Ovary (tissue), 9 donors: Measurements from ENCODE around the gene RGL1. TPM values are rescaled to one million over a fixed set of nuclear protein-coding genes. Genes with fewer than 3 reads are reported as not detected.

Experiments used
- DNase-seq, 5 donors: peaks; one replicate each; pipeline ENCODE4 v3.0.0-alpha.2; 2019 to 2020
- H3K27ac ChIP-seq, 2 donors: fragments of 200-600 bp; one replicate each; pipeline versions ENCODE4 v1.5.1 to v1.8.0; 2019 to 2022
- H3K27me3 ChIP-seq: fragments of 200-600 bp; one replicate; pipeline ENCODE4 v1.8.0; 2022
- H3K36me3 ChIP-seq: fragments of 200-600 bp; sonication (generic); one replicate; pipeline ENCODE4 v1.5.1; 2019
- H3K4me1 ChIP-seq: one replicate; pipeline ENCODE4 v1.8.1; 2013; ENCODE audit warnings: mild to moderate bottlenecking, moderate library complexity; ENCODE audit not compliant: insufficient read depth
- H3K4me3 ChIP-seq: fragments of 200-600 bp; sonication (generic); one replicate; pipeline ENCODE4 v1.5.1; 2017
- H3K9me3 ChIP-seq, 2 donors: fragments of 200-600 bp in 1 of 2; sonication (generic) in 1 of 2; one replicate each; pipeline versions ENCODE4 v1.5.1 to v1.8.1; 2013 to 2019; ENCODE audit warnings: mild to moderate bottlenecking in 1 of 2, moderate library complexity in 1 of 2
- CTCF ChIP-seq, 3 donors: fragments of 450-650 bp in 2 of 3; fragments of 200-600 bp in 1 of 3; IDR thresholded peaks; one replicate each; pipeline versions ENCODE4 v1.5.1 to v1.8.0; 2016 to 2022; ENCODE audit warnings: antibody characterized with exemption in 3 of 3, mild to moderate bottlenecking in 1 of 3
- EP300 ChIP-seq: sonication (generic); formaldehyde crosslinking; IDR thresholded peaks from one replicate; pipeline ENCODE4 v1.6.1; 2017; ENCODE audit warnings: antibody characterized with exemption
- POLR2A ChIP-seq: fragments of 450-650 bp; IDR thresholded peaks from one replicate; pipeline ENCODE4 v1.6.1; 2017; ENCODE audit warnings: antibody characterized with exemption, mild to moderate bottlenecking, moderate library complexity
- WGBS, 3 donors: extraction: QIAGEN DNeasy Blood & Tissue Kit in 1 of 3; methylation state at CpG; one replicate each; pipeline versions ENCODE4 v1.1.5 to v1.1.7; 2013 to 2017; 5-methylcytosine and 5-hydroxymethylcytosine counted together
- intact Hi-C, 4 donors: fragments of 100-400 bp; cut with DNase I; formaldehyde crosslinking; loops; one replicate each; pipeline versions ENCODE4 v1.11.0 to v1.15.1; 2022 to 2023
- polyA plus RNA-seq, 2 donors: library from polyadenylated mRNA; stranded (reverse); fragments of 200-250 nt in 1 of 2; fragments of 350-450 nt in 1 of 2; fragmentation: Illumina TruSeq in 1 of 2; extraction: RNeasy Lipid Tissue Mini Kit (QIAGEN cat#74804) in 1 of 2; gene quantifications; one replicate each; pipeline ENCODE4 v1.2.3, GENCODE V29; 2013 to 2014
- total RNA-seq, 7 donors: library from RNA; depleted of rRNA in 2 of 7; stranded (reverse); fragments of >200 nt in 2 of 7; fragmentation: NEBNext Ultra II Directional in 3 of 7; extraction: Animal tissue kit (Norgen Biotek cat#: 25700) in 3 of 7; gene quantifications; one replicate each; pipeline versions ENCODE4 v1.1.0 to v1.2.4, GENCODE V29; 2016 to 2023
- donor health status: DM: no; HTN: no; CAD: no; lungs with moderate emphysema.
- donor health status: DM: no; HTN: no; CAD: no.
- donor health status: Bipolar disorder and iron deficiency.
- donor health status: DM: yes; HTN: yes; CAD: no.
- donor health status: DM: no; HTN: no; CAD: no.
- donor health status: DM: yes; HTN: yes; CAD: no.

The RGL1 gene
- total and polyA plus RNA-seq, 9 donors: 14.3 to 61.6 (median 25.7) TPM

GRCh38 chr1:183898001-183898396 is 93.1 kb downstream of the RGL1 start:
- DNase-seq: no peak
- Histone ChIP-seq H3K4me1 (no peaks in the 10 kb centered on the region), H3K36me3 (no peaks in the 10 kb centered on the region), H3K27me3 (no peaks in the 10 kb centered on the region), H3K4me3 (no peak overlapping the region), H3K9me3 (no peaks in the 10 kb centered on the region), H3K27ac (no peak overlapping the region)
- intact Hi-C loops: no loop called here
- WGBS, 3 donors: 44 to 61% (median 57%) methylated on average over 2 of the region's 2 CpGs
- TF ChIP-seq POLR2A (no peak), CTCF (IDR thresholded peaks at IDR 0.05) (no peak), EP300 (no peak)

- TF ChIP-seq EP300 (no peak), CTCF (IDR thresholded peaks at IDR 0.05) (no peak), POLR2A (no peak)
- Histone ChIP-seq H3K4me1 (no peaks in the 10 kb centered on the region), H3K36me3 (no peaks in the 10 kb centered on the region), H3K9me3 (no peaks in the 10 kb centered on the region), H3K27ac (no peak overlapping the region), H3K4me3 (no peak overlapping the region), H3K27me3 (no peaks in the 10 kb centered on the region)
- intact Hi-C loops: no loop called here
- 71 to 93% (median 93%) methylated on average over 2 of the region's 2 CpGs for WGBS, 3 donors
- no peak for DNase-seq
Observed at GRCh38 chr1:183898610-183899009, 93.7 kb downstream of the RGL1 start.

- no peak overlapping the region for H3K27ac ChIP-seq
- intact Hi-C loops: no loop called here
- H3K4me3 ChIP-seq: no peak overlapping the region
- H3K4me1 ChIP-seq: no peaks in the 10 kb centered on the region
- no peaks in the 10 kb centered on the region for H3K27me3 ChIP-seq
- 12 to 41% (median 29%) methylated on average over 1 of the region's 1 CpG for WGBS, 3 donors
- DNase-seq: no peak
- no peaks in the 10 kb centered on the region for H3K36me3 ChIP-seq
- TF ChIP-seq POLR2A (no peak), CTCF (IDR thresholded peaks at IDR 0.05) (no peak), EP300 (no peak)
- H3K9me3 ChIP-seq: no peaks in the 10 kb centered on the region
Observed at GRCh38 chr1:183901748-183902330, 96.9 kb downstream of the RGL1 start.

- TF ChIP-seq EP300: no peak
- TF ChIP-seq CTCF (IDR thresholded peaks at IDR 0.05): no peak
- no peak for TF ChIP-seq POLR2A
- H3K9me3 ChIP-seq: no peaks in the 10 kb centered on the region
- H3K27me3 ChIP-seq: no peaks in the 10 kb centered on the region
- no peaks in the 10 kb centered on the region for H3K36me3 ChIP-seq
- intact Hi-C loops: no loop called here
- no peak overlapping the region for H3K4me3 ChIP-seq
- no peaks in the 10 kb centered on the region for H3K4me1 ChIP-seq
- 85 to 89% (median 89%) methylated on average over 5 of the region's 5 CpGs for WGBS, 3 donors
- no peak overlapping the region for H3K27ac ChIP-seq
- DNase-seq: no peak
Observed at GRCh38 chr1:183903101-183903500, 98.2 kb downstream of the RGL1 start.
